HepG2 (cell line): Measurements from ENCODE around the gene SLC25A45. TPM values are rescaled to one million over a fixed set of nuclear protein-coding genes. Genes with fewer than 3 reads are reported as not detected.

ENCODE experiments used
- AGO2 ChIP-seq: fragments of 200-400 bp; formaldehyde crosslinking; optimal IDR thresholded peaks from 2 replicates; pipeline ENCODE3; 2017; ENCODE audit warnings: mild to moderate bottlenecking, low read depth, low read length, moderate library complexity
- KLF11 ChIP-seq: IDR thresholded peaks from 2 replicates; pipeline ENCODE4 v1.6.1; 2016; ENCODE audit warnings: missing compliant biosample characterization
- MEIS1 ChIP-seq: sonication (generic); formaldehyde crosslinking; IDR thresholded peaks from 2 replicates; pipeline ENCODE4 v1.9.0; 2021; ENCODE audit warnings: mild to moderate bottlenecking, missing genetic modification reagents, moderate library complexity, borderline replicate concordance
- MXD4 ChIP-seq: IDR thresholded peaks from 2 replicates; pipeline ENCODE4 v1.6.1; 2016; ENCODE audit warnings: mild to moderate bottlenecking, missing biosample characterization, missing genetic modification reagents
- PHF5A ChIP-seq: IDR thresholded peaks from one replicate; pipeline ENCODE4 v1.6.1; 2018; ENCODE audit warnings: low read depth, missing genetic modification reagents; ENCODE audit not compliant: unreplicated experiment
- POLR2AphosphoS5 ChIP-seq: IDR thresholded peaks from 2 replicates; pipeline ENCODE4 v1.6.1; 2012; ENCODE audit warnings: low read depth, low read length
- RFX3 ChIP-seq: IDR thresholded peaks from 2 replicates; pipeline ENCODE4 v1.6.1; 2016; ENCODE audit warnings: missing biosample characterization, missing genetic modification reagents
- RFX5 ChIP-seq: IDR thresholded peaks from 2 replicates; pipeline ENCODE4 v1.6.1; 2011; ENCODE audit warnings: low read depth, low read length, improper control_type of control experiment
- SOX13 ChIP-seq, 3 experiments: fragments of 450-650 bp in 1 of 3; sonication (generic) in 1 of 3; formaldehyde crosslinking in 1 of 3; IDR thresholded peaks in 2 of 3; conservative IDR thresholded peaks in 1 of 3; 2 replicates each; pipeline versions ENCODE4 v1.5.0 to v1.6.1; 2016 to 2020; ENCODE audit warnings: antibody characterized with exemption in 1 of 3, mild to moderate bottlenecking in 1 of 3, missing compliant biosample characterization in 1 of 3, missing genetic modification reagents in 1 of 3, moderate library complexity in 1 of 3
- TMF1 ChIP-seq: sonication (generic); formaldehyde crosslinking; IDR thresholded peaks from 2 replicates; pipeline ENCODE4 v1.8.1; 2022; ENCODE audit warnings: low read depth, missing genetic modification reagents
- ZNF34 ChIP-seq: sonication (generic); formaldehyde crosslinking; IDR thresholded peaks from 2 replicates; pipeline ENCODE4 v1.4.0; 2020; ENCODE audit warnings: mild to moderate bottlenecking, missing genetic modification reagents, borderline replicate concordance
- ZNF446 ChIP-seq: sonication (generic); formaldehyde crosslinking; IDR thresholded peaks from 2 replicates; pipeline ENCODE4 v1.5.0; 2020; ENCODE audit warnings: mild to moderate bottlenecking, missing genetic modification reagents
- ZNF615 ChIP-seq: sonication (generic); formaldehyde crosslinking; IDR thresholded peaks from 2 replicates; pipeline ENCODE4 v1.5.0; 2020; ENCODE audit warnings: mild to moderate bottlenecking, missing genetic modification reagents, borderline replicate concordance
- ZNF749 ChIP-seq: sonication (generic); formaldehyde crosslinking; IDR thresholded peaks from 2 replicates; pipeline ENCODE4 v1.8.0; 2022; ENCODE audit warnings: mild to moderate bottlenecking, missing genetic modification reagents, moderate library complexity, borderline replicate concordance
- polyA plus RNA-seq, 8 experiments: library from polyadenylated mRNA; depleted of rRNA in 3 of 8; stranded (reverse) in 7 of 8; unstranded in 1 of 8; fragments of >200 nt; fragmentation: Illumina TruSeq in 4 of 8; extraction: Trizol in 4 of 8; gene quantifications; 2 replicates each; pipeline versions ENCODE4 v1.2.1 to v1.2.3, GENCODE V29; 2011 to 2016; ENCODE audit warnings: low read depth in 4 of 8, missing spikeins in 1 of 8, mixed read lengths in 1 of 8; ENCODE audit not compliant: insufficient read depth in 1 of 8
- total RNA-seq, 5 experiments: library from RNA; depleted of rRNA; stranded (reverse); fragments of >200 nt; fragmentation: Illumina TruSeq; extraction: Trizol; gene quantifications; 2 replicates each; pipeline ENCODE4 v1.2.3, GENCODE V29; 2016; ENCODE audit warnings: low read depth in 1 of 5
- TF ChIP-seq, protein P1 (sequence below): sonication (generic); formaldehyde crosslinking; conservative IDR thresholded peaks from 2 replicates; pipeline ENCODE4 v1.4.0; 2020; ENCODE audit warnings: missing genetic modification reagents
- TF ChIP-seq, protein P2 (sequence below): sonication (generic); formaldehyde crosslinking; IDR thresholded peaks from 2 replicates; pipeline ENCODE4 v1.8.0; 2022; ENCODE audit warnings: missing genetic modification reagents, mild to moderate bottlenecking, moderate library complexity, borderline replicate concordance
- TF ChIP-seq, protein P3 (sequence below): sonication (generic); formaldehyde crosslinking; IDR thresholded peaks from 2 replicates; pipeline ENCODE4 v1.5.0; 2020; ENCODE audit warnings: missing genetic modification reagents, mild to moderate bottlenecking, borderline replicate concordance
- TF ChIP-seq, protein P4 (sequence below): sonication (generic); formaldehyde crosslinking; IDR thresholded peaks from 2 replicates; pipeline ENCODE4 v1.4.0; 2020; ENCODE audit warnings: missing genetic modification reagents, borderline replicate concordance

The SLC25A45 gene
- total and polyA plus RNA-seq, 2 of the 13 experiments (the other 11 are each of a cell fraction or from before 2014, with no cell fraction given), result 1.2 to 3.4 TPM

DNA sequence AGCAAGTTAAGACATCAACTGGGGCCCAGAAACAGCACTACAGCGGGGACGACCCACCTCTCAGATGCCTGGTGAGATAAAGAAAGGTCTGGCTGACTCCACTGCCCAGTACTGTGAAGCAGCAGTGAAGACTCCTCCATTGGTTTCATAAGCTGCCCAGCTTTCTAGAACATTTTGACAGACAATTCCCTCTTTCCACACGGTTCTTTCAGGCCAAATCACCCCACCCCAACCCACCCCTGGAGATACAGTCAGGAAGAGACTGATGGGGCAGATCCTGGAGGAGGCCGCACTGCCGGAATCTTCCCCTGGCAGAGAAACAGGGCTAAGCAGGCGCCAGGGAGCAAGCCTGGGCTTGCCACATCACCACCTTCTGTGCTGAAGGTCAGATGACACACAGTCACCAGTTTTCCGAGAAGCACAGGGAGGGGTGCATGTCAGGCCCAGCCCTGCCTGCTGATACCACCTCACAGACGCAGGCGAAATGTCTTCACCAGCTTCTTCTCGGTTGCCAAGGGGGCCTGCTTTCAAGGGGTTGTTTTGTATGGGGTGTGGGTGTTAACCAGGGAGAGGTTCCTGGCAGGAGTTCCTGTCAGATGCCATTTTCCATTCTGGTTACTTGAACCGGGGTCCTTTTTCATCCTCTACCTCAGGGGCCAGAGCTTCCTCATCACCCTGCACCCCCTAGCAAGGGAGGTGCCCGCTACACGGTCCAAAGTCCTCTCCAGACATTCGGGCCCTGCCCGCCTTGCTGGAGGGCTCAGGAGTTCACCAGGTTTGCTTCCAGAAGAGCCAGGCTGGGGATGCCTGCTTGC lies 38.7 kb upstream of the SLC25A45 start (continued):
- TF ChIP-seq, protein P1, sequence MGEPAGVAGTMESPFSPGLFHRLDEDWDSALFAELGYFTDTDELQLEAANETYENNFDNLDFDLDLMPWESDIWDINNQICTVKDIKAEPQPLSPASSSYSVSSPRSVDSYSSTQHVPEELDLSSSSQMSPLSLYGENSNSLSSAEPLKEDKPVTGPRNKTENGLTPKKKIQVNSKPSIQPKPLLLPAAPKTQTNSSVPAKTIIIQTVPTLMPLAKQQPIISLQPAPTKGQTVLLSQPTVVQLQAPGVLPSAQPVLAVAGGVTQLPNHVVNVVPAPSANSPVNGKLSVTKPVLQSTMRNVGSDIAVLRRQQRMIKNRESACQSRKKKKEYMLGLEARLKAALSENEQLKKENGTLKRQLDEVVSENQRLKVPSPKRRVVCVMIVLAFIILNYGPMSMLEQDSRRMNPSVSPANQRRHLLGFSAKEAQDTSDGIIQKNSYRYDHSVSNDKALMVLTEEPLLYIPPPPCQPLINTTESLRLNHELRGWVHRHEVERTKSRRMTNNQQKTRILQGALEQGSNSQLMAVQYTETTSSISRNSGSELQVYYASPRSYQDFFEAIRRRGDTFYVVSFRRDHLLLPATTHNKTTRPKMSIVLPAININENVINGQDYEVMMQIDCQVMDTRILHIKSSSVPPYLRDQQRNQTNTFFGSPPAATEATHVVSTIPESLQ (CRISPR knock-in tag), result no peak
- TF ChIP-seq PHF5A (CRISPR knock-in tag) (no peak), RFX3 (no peak), ZNF615 (no peak), ZNF446 (no peak; the same call in 1 of the 2 replicates), RFX5 (no peak), MEIS1 (CRISPR knock-in tag) (no peak), TMF1 (CRISPR knock-in tag) (no peak; the same call in 1 of the 2 replicates), ZNF749 (CRISPR knock-in tag) (no peak), ZNF34 (CRISPR knock-in tag) (no peak), KLF11 (CRISPR knock-in tag) (no peak), AGO2 (peak; percentile 38), SOX13 (IDR thresholded peaks at IDR 0.05) (peak; percentile 11; the same call in 1 of the 2 replicates), SOX13 (CRISPR knock-in tag; conservative IDR thresholded peaks at IDR 0.05 in 1 of 2, IDR thresholded peaks at IDR 0.05 in 1 of 2) (peak; percentile 42 to 67; a peak in 2 of 4 replicates), MXD4 (CRISPR knock-in tag) (no peak; the same call in 1 of the 2 replicates), POLR2AphosphoS5 (peak; percentile 77)
- TF ChIP-seq, protein P2, sequence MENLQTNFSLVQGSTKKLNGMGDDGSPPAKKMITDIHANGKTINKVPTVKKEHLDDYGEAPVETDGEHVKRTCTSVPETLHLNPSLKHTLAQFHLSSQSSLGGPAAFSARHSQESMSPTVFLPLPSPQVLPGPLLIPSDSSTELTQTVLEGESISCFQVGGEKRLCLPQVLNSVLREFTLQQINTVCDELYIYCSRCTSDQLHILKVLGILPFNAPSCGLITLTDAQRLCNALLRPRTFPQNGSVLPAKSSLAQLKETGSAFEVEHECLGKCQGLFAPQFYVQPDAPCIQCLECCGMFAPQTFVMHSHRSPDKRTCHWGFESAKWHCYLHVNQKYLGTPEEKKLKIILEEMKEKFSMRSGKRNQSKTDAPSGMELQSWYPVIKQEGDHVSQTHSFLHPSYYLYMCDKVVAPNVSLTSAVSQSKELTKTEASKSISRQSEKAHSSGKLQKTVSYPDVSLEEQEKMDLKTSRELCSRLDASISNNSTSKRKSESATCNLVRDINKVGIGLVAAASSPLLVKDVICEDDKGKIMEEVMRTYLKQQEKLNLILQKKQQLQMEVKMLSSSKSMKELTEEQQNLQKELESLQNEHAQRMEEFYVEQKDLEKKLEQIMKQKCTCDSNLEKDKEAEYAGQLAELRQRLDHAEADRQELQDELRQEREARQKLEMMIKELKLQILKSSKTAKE (CRISPR knock-in tag), result peak; percentile 65; the same call in 1 of the 2 replicates
- TF ChIP-seq, protein P3, sequence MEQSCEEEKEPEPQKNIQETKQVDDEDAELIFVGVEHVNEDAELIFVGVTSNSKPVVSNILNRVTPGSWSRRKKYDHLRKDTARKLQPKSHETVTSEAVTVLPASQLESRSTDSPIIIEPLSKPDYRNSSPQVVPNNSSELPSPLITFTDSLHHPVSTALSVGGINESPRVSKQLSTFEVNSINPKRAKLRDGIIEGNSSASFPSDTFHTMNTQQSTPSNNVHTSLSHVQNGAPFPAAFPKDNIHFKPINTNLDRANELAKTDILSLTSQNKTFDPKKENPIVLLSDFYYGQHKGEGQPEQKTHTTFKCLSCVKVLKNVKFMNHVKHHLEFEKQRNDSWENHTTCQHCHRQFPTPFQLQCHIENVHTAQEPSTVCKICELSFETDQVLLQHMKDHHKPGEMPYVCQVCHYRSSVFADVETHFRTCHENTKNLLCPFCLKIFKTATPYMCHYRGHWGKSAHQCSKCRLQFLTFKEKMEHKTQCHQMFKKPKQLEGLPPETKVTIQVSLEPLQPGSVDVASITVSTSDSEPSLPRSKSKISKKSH, result no peak
- TF ChIP-seq, protein P4, sequence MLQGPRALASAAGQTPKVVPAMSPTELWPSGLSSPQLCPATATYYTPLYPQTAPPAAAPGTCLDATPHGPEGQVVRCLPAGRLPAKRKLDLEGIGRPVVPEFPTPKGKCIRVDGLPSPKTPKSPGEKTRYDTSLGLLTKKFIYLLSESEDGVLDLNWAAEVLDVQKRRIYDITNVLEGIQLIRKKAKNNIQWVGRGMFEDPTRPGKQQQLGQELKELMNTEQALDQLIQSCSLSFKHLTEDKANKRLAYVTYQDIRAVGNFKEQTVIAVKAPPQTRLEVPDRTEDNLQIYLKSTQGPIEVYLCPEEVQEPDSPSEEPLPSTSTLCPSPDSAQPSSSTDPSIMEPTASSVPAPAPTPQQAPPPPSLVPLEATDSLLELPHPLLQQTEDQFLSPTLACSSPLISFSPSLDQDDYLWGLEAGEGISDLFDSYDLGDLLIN (CRISPR knock-in tag), result no peak
